Epithelial cell of proximal tubule (primary cell): Measurements from ENCODE around the gene MEPCE. TPM values are rescaled to one million over a fixed set of nuclear protein-coding genes. Genes with fewer than 3 reads are reported as not detected.
"Not testable (repeated sequence)": the region's sequence is repeated elsewhere in the genome, so short reads cannot be mapped to it uniquely, and the experiment has no call there.

Source experiments
- DNase-seq: peaks from one replicate; pipeline ENCODE4 v3.0.0-alpha.2; 2011; ENCODE audit warnings: low read depth
- H3K4me3 ChIP-seq: 2 replicates; pipeline ENCODE4 v1.5.1; 2011; ENCODE audit warnings: low read depth, mild to moderate bottlenecking, low read length
- CTCF ChIP-seq: conservative IDR thresholded peaks from 2 replicates; pipeline ENCODE4 v1.5.1; 2012; ENCODE audit warnings: low read depth, mild to moderate bottlenecking, low read length
- total RNA-seq: library from RNA; depleted of rRNA; stranded (reverse); fragments of >200 nt; gene quantifications from 2 replicates; pipeline ENCODE4 v1.2.3, GENCODE V29; 2015

Gene MEPCE
- total RNA-seq, 1 donor from 2014 or later = 34.1 TPM

DNA sequence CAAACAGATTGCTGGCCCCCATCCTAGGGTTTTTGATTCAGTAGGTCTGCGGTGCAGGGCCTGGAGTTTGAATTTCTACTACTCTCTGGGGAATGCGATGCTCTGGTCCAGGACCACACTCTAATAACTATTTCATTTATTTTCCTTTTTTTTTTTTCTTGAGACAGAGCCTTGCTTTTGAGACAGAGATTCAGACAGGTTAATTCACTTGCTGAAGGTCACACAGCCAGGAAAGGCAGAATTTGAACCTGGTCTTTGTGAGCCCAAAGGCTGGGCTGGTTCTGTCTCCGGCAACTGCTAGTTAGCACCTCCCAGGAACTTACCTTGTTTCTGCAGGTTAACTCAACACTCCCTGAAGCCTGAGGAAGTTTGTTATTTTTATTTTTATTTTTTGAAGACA lies 22.9 kb downstream of the MEPCE start:
- DNase-seq = no peak
- no peak for TF ChIP-seq CTCF
- H3K4me3 ChIP-seq = no peak overlapping the region

- H3K4me3 ChIP-seq, DNase-seq: not testable (repeated sequence)
These were observed 24.2 kb downstream of the MEPCE start for GRCh38 chr7:100453854-100454253.

GRCh38 chr7:100455206-100455605 lies 25.6 kb downstream of the MEPCE start:
- TF ChIP-seq CTCF = no peak
- H3K4me3 ChIP-seq = no peak overlapping the region
- no peak for DNase-seq

DNA sequence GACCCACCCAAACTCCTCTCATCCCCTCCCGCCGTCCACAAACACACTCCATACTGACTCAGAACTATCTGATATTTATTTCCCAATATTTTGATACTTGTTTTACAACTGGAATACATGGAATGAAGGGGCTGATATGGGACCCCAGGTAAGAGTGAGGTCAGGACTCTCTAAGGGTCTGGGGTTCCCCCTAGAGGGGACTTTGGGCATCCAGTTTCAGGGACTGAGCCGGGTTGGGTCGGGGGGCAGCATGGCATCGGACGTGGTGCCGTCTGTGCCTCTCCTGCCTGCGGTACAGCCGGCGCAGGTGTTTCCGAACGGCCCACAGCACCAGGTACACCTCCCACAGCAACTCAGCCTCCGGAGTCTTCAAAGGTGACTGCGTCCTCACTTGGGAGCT lies 26.9 kb downstream of the MEPCE start:
- no peak overlapping the region for H3K4me3 ChIP-seq
- TF ChIP-seq CTCF = peak; percentile 2
- DNase-seq = no peak

DNA sequence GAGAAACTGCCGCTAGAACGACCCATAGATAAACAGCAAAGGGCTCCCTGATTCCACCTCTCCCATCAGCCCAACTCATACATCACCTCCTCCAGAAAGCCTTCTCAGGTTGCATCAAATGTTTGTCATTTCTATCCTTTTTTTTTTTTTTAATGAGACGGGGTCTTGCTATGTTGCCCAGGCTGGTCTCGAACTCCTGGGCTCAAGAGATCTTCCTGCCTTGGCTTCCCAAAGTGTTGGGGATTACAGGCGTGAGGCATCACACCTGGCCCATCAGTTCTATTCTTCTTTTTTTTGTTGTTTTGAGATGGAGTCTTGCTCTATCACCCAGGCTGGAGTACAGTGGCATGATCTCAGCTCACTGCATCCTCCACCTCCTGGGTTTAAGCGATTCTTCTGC lies 27.4 kb downstream of the MEPCE start:
- DNase-seq = no peak
- TF ChIP-seq CTCF = no peak
- no peak overlapping the region for H3K4me3 ChIP-seq

DNA sequence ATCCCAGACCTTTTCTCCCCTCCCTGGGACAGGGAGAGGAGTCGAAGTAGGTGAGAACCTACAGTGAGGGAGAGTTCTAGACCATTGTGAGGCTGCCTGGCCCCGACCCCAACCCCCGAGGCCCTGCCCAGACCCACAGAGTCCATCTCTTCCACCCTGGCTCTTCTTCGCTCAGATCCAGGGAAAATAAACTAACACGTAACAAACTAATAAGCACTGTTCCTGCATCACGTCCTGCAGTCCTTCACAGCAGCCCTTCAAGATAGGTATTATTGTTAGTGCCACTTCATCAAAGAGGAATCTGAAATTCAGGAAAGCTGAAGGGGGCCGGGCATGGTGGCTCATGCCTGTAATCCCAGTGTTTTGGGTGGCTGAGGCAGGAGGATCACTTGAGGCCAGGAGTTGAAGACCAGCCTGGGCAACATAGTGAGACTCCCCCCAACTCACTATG lies 34.6 kb downstream of the MEPCE start, which contains the start of gene SPACDR:
SPACDR (minus strand) TSS at position 51 of the 451 bp plus-strand sequence. CDS start 235 bp downstream, outside the sequence.
- no peak for TF ChIP-seq CTCF
- no peak within 1 kb of the TSS for H3K4me3 ChIP-seq
- DNase-seq = no peak

DNA sequence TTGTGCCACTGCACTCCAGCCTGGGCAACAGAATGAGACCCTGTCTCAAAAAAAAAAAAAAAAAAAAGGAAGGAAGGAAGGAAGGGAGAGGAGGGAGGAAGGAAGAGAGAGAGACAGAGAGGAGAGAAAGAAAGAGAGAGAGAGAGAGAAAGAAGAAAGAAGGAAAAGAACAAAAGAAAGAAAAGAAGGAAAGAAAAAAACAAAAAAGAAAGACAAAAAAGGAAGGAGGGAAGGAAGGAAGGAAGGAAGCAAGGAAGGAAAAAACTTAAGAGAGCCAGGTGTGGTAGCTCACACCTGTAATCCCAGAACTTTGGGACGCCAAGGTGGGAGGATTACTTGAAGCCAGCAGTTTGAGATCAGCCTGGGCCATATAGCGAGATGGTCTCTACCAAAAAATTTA lies 35.2 kb downstream of the MEPCE start:
- no peak for DNase-seq
- H3K4me3 ChIP-seq = no peak overlapping the region
- no peak for TF ChIP-seq CTCF
